GM15510 (cell line): ENCODE data around the gene ACMSD.

Experiments used
- POLR2A ChIP-seq: IDR thresholded peaks from 3 replicates; pipeline ENCODE4 v1.6.1; 2011; ENCODE audit warnings: borderline replicate concordance; ENCODE audit not compliant: insufficient read length; ENCODE audit errors: extremely low read depth

ACMSD gene

DNA sequence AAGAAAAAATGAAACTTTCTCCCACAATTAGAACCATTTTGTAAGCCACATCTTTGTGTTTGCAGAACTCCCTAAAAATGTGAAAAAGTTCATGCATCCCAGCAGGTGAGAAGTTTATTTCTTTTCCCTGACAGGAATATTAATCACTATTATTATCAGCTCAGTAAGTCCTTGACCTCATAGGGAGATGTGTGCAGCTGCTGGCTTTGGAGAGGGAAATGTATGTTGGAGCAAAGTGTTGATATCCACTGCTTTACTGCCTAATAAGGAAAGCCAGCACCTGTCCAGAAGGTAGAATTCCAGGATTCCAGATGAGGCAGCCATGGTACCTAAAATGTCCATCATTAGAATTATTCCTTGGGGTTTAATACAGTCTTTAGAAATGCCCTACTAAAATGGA is 44.4 kb downstream of the ACMSD start:
- TF ChIP-seq POLR2A = no peak

DNA sequence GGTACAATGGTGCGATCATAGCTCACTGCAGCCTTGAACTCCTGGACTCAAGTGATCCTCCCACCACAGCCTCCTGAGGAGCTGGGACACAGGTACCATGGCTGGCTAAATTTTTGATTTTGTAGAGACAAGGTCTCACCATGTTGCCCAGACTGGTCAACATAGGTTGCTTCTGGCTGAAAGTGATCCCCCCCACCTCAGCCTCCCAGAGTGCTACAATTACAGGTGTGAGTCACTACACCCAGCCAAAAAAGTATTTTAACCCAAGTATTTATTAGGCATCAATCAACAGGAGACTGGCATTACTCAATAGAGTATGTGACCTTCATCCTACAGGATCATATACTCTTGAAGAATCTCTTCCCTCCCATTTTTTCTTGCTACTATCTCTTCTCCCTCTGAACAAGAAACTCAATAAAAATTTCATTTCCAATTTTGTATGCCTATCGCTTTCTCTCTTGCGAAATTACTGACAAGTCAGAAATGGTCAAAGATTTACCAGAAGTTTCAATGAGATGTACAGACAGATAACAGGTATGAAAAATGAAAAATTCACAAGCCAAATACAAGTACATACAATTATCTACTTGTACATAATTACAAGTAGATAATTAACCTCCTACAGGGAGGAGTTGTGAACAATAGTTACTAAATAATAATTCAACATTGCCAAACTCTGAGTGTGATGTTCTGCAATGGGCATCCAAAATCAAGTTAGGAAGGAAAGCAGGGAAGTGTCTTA is 45.3 kb downstream of the ACMSD start:
- TF ChIP-seq POLR2A = no peak

DNA sequence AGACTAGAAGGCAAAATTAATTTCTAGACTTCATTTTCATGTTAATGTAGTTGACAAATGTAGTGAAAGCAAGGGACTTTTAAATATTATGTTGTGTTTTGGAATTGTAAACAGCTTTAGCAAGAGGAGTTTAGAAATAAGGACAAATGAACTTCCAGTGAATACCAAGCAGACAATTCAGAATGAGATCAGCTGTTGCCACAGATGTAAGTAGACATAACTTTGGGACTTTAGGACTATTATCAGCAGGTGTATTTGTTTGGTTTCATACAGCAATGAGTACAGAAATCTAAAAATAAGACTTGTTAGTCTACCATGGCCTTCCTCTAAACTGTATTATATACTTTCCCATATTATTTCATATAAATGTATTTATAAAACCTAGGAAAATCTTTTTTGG is 46.0 kb downstream of the ACMSD start:
- no peak for TF ChIP-seq POLR2A

DNA sequence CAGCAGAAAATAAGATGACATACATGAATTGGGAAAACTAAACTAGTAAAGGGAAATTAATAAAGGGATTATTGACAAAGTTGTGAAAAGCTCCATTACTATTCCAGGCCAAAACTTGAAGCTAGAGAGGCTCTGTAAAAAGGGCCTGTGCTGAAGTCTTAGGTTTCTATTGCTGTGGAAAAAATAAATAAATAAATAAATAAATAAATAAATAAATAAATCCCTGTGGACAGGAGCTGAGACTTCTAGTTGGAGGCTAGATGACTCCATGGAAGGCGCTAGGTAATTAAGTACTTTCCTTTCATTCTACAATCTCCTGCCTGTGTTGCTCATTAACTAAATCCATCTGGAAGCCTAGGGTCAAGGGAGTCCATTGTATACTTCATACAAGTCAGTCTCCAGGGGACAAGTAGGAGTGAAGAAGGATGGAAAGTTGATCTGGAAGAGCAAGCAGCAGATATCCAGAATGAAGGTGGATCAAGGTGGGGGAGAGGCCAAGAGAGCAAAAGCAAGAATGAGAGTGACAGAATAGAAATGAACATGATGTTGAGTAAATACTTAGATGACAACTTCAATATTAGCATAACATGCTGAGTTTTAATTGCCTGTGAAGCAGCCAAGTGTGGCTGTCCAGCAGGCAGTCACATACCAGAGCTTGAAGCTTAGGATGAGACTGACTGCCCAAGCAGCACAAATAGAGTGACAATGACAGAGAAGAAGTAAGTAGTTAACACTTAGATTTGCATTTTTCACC is 54.0 kb downstream of the ACMSD start:
- TF ChIP-seq POLR2A = no peak

DNA sequence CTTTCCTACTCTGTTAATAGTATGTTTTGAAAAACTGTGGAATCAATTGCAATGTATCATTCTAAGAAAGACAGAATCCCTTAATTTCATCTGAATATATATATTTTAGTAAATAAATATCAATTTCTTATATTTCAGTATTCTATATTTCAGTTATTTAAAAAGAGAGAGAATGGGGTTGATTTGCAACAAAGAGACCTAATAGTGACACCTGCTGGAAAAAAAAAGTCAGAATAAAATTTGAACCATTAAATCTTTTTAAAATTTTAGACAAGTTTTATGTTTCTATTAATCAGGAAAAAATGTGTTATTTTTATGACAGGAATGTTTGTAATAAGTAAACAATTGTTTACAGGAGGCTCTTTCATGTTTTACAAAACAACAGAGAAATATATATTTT is 59.5 kb downstream of the ACMSD start:
- TF ChIP-seq POLR2A = no peak

DNA sequence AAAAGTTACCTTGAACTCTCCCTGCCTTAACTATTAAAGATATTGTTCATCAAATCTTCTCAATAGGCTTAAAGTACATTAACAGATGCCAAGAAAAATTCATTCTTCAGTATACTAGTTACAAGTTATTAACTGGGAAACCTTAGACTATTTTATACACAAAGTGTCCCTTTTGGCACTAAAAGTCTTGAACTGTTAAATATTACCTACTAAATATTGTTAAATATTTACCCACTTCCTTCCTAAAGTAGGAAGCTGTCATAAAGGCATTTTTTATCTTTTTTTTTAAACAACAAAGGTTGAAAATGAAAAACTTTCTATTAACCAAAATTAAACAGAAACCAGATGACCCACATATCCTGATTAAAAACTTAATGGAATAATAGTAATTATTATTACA is 60.8 kb downstream of the ACMSD start:
- TF ChIP-seq POLR2A = no peak

DNA sequence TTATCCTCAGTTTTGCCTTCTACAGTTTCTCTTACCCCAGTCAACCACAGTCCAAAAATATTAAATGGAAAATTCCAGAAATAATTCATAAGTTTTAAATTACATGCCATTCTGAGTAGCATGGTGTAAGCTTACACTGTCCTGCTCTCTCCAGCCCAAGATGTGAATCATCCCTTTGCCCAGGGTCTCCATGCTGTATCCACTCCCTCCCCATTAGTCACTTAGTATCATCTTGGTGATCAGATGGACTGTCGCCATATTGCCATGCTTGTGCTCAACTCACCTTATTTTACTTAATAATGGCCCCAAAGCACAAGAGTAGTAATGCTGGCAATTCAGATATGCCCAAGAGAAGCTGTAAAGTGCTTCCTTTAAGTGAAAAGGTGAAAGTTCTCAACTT is 61.7 kb downstream of the ACMSD start:
- TF ChIP-seq POLR2A = no peak

DNA sequence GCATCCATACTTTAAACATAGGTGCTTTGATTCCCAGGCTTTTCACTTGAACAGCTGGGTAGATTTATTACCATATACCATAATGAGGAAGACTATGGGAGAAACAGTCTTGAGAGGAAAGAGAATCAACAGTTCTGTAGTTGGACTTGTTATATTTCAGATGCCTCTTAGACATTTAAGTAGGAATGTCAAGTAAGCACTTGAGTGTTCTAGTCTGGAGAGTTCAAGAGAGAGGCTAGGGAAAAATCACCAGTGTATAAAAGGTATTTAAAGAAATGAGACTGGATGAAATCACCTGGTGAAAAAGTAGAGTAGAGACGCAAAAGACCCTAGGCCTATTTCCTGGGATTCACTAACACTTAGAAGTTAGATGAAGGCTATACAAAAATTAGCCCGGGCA is 66.8 kb downstream of the ACMSD start:
- no peak for TF ChIP-seq POLR2A

DNA sequence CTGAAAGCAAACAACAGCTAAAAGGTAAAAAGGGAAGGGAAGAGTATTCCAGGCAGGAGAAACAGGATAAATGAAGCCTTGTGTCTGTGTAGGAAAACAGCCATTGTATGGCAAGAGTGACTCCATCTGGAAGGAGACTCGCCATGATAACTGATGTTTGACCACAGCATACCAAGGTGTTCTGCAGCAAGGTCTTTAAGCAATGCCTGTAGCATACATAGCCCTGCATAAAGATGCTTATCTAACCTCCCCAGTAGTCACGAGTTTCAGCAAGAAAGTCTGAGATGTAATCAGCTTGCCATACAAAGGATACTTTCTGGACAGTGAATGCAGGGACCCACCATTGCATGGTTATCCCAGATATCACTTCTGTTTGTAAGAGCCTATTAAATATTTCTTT is 68.3 kb downstream of the ACMSD start:
- TF ChIP-seq POLR2A = no peak

DNA sequence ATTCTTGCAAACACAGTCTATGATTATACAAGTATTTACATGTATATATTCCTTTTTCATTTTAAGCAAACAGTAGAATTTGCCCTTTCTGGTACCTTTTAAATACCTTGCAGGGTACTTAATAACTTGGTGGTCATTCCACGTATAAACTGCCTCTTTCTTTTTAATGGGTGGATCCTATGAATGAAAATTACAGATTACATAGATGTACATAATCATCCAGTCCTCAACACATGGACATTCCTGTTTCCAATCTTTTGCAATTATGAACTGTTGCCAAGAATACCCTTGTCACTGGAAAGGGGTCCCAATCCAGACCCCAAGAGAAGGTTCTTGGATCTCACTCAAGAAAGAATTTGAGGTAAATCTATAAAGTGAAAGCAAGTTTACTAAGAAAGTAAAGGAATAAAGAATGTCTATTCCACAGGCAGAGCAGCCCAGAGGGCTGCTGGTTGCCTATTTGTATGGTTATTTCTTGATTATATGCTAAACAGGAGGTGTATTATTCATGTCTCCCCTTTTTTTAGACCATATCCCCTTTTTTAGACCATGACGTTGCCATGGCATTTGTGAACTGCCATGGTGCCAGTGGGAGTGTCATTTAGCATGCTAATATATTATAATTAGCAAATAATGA is 72.5 kb downstream of the ACMSD start:
- no peak for TF ChIP-seq POLR2A

DNA sequence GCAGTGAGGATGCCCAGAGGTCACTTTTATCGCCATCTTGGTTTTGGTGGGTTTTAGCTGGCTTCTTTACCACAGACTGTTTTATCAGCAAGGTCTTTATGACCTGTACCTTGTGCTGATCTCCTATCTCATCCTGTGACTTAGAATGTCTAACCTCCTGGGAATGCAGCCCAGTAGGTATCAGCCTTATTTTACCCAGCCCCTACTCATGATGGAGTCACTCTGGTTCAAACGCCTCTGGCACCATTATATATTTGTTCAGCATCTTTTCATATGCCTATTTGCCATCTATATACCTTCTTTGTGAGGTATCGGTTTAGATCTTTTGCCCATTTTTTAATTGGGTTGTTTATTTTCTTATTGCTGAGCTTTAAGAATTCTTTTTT is 73.0 kb downstream of the ACMSD start:
- TF ChIP-seq POLR2A = no peak

DNA sequence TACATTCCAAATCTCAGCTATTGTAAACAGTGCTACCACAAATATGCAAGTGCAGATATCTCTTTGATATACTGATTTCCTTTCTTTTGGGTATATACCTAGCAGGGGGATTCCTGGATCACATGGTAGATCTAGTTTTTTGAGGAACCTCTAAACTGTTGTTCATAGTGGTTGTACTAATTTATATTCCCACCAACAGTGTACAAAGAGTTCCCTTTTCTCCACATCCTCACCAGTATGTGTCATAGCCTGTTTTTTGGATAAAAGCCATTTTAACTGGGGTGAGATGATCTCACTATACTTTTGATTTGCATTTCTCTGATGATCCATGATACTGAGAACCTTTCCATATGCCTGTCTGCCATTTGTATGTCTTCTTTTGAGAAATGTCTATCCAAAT is 73.9 kb downstream of the ACMSD start:
- TF ChIP-seq POLR2A = no peak

DNA sequence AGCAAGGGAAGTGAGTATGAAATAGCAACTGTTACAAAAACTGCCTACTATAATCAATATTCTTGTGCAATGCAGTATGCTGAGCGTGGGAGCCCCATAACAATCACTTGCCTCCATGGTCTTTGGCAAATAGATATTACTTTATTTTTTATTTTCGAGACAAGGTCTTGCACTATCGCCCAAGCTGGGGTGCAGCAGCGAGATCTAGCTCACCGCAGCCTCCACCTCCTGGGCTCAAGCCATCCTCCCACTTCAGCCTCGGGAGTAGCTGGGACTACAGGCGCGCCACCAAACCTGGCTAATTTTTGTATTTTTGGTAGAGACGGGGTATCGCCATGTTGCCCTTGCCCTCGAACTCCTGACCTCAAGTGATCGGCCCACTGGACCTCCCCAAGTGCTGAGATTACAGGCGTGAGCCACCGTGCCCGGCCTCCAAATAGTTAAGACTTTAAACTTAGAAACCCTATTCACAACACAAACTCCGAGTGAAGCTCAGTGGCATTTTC is 79.0 kb downstream of the ACMSD start:
- no peak for TF ChIP-seq POLR2A

DNA sequence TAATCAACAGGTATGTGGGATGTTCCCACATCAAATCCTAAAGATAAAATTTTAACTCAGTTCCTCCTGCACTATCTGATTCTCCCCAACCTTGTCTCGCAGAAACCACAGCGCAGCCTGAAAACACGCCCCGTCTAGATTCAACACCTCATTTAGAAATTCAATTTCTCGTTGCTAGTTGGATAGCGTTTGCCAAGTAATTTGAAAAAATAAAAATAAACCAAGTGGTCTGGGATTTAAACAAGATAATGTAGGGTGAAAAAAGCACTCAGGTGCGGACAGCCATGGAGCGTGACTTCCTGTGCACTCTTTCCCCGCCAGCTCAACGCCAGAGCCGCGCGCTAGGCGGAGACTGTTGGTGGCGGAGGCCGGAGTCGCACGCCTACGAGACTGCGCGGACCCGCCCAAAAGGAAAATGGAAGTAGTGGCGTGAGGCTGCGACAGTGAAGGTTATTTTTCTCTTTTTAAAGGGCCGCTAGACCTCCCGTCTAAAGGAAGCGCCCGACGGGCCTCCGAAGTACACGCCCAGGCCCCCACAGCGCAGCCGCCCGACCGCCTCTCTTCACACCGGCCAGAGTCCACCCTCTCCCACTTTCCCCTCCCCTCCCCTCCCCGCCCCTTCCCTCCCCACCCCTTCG is 79.6 kb downstream of the ACMSD start:
- peak; percentile 77 for TF ChIP-seq POLR2A

DNA sequence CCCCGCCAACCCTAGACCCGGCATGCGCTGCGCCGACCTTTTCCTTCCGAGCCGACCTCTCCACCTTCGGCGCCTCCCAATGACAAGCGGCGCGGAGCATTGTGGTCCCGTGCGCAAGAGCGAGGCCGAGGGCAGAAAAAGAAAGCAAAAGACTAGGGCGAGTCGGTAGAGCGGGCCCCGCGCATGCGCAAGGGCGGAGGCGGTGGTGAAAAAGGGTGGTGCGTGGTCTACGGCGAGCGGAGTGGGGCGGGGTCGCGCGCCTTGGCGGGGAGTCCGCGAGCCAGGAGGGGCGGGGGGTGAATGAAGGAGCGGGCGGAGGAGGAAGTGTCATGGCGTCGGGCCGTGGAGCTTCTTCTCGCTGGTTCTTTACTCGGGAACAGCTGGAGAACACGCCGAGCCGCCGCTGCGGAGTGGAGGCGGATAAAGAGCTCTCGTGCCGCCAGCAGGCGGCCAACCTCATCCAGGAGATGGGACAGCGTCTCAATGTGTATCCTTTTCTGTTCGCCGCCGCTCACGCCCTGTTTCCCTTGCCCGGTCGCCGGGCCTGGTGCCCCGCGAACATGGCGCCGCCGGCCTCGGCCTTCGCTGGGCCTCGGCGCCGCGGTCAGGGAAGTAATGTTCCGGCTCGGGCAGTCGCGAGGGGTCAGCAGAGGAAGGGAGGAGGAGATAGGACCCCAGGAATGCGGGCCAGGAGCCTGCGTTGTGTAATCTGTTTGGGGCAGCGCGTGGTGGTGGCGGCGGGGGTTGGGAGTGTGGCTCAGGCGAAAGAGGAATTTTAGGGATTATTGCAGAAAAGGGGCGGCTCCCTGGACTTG is 80.3 kb downstream of the ACMSD start, which contains the start of gene CCNT2:
Gene CCNT2 (plus strand): TSS at position 297 of the 815 bp plus-strand sequence. CDS start 33 bp downstream, at position 330.
- peak; percentile 59 for TF ChIP-seq POLR2A
